OCI-LY1 (cell line): ENCODE results near the gene EML1.

ENCODE experiments used
- CTCF ChIP-seq: fragments of 200-600 bp; sonication (generic), shearing (Covaris generic); IDR thresholded peaks from 2 replicates; pipeline ENCODE4 v1.5.1; 2017; ENCODE audit warnings: mild to moderate bottlenecking, antibody characterized with exemption, low read length, moderate library complexity, mixed read lengths
- EZH2 ChIP-seq: fragments of 200-600 bp; sonication (generic), shearing (Covaris generic); IDR thresholded peaks from 2 replicates; pipeline ENCODE4 v1.8.0; 2017; ENCODE audit warnings: borderline replicate concordance, mixed run types, mild to moderate bottlenecking, antibody characterized with exemption, low read length, moderate library complexity, mixed read lengths

- TF ChIP-seq EZH2 = no peak
- TF ChIP-seq CTCF = no peak
These were observed 173.7 kb downstream of the EML1 start for GRCh38 chr14:99966912-99967311.
